Peyer's patch (tissue), 4 donors: ENCODE data around the gene STAG1.

Source experiments
- POLR2A ChIP-seq, 2 donors: fragments of 450-650 bp; IDR thresholded peaks; one replicate each; pipeline ENCODE4 v1.5.1; 2017; ENCODE audit warnings: antibody characterized with exemption in 2 of 2, mild to moderate bottlenecking in 2 of 2, moderate library complexity in 2 of 2
- TF ChIP-seq, protein P1 (sequence below), 6 experiments: fragments of 450-650 bp in 4 of 6; fragments of 200-600 bp in 2 of 6; sonication (generic) in 1 of 6; IDR thresholded peaks; one replicate each; pipeline ENCODE4 v1.5.1; 2017 to 2019; ENCODE audit warnings: antibody characterized with exemption in 6 of 6, mild to moderate bottlenecking in 3 of 6, moderate library complexity in 1 of 6

DNA sequence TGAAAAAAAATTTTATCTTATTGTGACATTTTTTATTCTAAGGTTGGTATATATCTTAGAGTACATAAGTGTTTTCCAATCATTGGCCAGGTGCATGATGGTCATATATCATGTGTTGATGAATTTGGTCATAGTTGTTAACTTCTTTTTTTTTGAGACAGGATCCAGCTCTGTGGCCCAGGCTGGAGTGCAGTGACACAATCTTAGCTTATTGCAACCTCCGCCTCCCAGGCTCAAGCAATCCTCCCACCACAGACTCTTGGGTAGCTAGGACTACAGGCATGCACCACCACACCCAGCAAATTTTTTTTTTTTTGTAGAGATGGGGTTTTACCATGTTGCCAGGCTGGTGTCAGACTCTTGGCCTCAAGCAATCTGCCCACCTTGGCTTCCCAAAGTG is 458.0 kb downstream of the STAG1 start:
- TF ChIP-seq, protein P1, sequence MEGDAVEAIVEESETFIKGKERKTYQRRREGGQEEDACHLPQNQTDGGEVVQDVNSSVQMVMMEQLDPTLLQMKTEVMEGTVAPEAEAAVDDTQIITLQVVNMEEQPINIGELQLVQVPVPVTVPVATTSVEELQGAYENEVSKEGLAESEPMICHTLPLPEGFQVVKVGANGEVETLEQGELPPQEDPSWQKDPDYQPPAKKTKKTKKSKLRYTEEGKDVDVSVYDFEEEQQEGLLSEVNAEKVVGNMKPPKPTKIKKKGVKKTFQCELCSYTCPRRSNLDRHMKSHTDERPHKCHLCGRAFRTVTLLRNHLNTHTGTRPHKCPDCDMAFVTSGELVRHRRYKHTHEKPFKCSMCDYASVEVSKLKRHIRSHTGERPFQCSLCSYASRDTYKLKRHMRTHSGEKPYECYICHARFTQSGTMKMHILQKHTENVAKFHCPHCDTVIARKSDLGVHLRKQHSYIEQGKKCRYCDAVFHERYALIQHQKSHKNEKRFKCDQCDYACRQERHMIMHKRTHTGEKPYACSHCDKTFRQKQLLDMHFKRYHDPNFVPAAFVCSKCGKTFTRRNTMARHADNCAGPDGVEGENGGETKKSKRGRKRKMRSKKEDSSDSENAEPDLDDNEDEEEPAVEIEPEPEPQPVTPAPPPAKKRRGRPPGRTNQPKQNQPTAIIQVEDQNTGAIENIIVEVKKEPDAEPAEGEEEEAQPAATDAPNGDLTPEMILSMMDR (IDR thresholded peaks at IDR 0.05): no peak
- no peak for TF ChIP-seq POLR2A (IDR thresholded peaks at IDR 0.05)
